GM21723 (cell line): ENCODE results near the gene LRRC47.

Experiments
- ATAC-seq: cut with Tn5 transposase; IDR thresholded peaks from one replicate; pipeline ENCODE4 v1.9.1; 2021; ENCODE audit warnings: mild to moderate bottlenecking, moderate library complexity; ENCODE audit not compliant: unreplicated experiment

Gene LRRC47

DNA sequence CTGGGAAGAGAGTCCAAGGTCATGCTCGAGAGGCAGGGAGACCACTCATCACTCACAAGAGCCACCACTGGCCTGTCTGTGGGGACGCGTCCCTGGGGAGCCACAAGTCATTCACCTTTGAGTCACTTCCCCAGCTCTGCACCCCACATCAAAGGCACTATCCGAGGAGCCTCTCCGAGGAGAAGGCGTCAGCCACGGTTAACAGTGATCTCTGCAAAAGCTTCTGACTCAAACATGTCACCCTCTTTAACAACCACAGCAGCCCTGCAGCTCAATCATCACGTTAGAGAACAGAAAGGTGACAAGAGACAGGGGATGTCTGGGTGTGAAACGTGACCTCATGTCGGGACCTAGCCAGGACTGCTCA, 9.0 kb downstream of the LRRC47 start:
- no peak for ATAC-seq

GRCh38 chr1:3786468-3787348, 9.6 kb downstream of the LRRC47 start:
- no peak for ATAC-seq

DNA sequence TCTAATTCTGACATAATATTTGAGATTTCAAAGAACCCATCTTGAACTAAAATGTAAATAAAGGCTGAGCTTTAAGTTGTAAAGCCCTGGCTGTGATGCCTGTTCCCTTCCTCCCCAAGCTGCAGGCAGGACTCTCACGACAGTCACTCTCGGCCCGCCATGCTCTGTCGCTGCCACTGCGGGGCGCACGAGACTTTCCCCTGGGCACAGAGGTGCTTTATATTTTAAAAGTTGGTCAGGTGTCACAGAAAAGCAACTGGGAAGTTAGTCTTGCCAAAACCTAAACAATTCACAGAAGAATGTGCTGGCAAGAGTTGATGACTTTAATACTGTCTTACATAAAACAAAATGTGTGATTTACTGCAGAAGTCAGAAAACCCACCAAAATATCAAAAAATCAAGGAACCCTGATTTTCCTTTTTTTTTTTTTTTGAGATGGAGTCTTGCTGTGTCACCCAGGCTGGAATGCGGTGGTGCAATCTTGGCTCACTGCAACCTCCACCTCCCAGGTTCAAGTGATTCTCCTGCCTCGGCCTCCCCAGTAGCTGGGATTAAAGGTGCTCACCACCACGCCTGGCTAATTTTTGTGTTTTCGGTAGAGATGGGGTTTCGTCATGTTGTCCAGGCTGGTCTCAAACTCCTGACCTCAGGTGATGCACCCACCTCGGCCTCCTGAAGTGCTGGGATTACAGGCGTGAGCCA, 10.7 kb downstream of the LRRC47 start:
- ATAC-seq: no peak

GRCh38 chr1:3785045-3785444, 11.3 kb downstream of the LRRC47 start:
- ATAC-seq: no peak

- ATAC-seq: no peak
Measured at GRCh38 chr1:3783651-3784474, 12.4 kb downstream of the LRRC47 start.

GRCh38 chr1:3780901-3781300, 15.4 kb downstream of the LRRC47 start:
- no peak for ATAC-seq

DNA sequence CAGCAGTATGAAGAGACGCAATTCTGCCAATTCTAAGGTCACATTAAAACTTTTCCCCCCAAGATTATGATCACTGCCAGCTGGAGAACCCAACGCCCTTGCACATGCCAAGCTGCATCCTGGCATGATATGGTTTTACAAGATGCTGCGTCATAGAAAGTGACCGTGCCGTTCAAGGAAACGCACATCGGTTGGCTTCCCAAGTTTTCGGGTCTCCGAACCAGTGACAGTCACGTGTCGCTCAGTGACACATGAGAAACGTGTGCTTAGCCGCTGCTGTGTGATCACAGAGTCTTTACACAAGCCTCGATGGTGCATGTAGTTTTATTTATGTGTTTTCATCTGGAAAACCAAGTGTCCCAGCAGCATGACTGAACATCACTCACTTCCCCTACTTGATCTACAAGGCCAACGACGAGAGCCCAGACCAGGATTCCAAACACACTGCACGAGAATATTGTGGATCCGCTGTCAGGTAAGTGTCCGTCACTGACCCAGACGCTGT, 16.3 kb downstream of the LRRC47 start:
- ATAC-seq: no peak

DNA sequence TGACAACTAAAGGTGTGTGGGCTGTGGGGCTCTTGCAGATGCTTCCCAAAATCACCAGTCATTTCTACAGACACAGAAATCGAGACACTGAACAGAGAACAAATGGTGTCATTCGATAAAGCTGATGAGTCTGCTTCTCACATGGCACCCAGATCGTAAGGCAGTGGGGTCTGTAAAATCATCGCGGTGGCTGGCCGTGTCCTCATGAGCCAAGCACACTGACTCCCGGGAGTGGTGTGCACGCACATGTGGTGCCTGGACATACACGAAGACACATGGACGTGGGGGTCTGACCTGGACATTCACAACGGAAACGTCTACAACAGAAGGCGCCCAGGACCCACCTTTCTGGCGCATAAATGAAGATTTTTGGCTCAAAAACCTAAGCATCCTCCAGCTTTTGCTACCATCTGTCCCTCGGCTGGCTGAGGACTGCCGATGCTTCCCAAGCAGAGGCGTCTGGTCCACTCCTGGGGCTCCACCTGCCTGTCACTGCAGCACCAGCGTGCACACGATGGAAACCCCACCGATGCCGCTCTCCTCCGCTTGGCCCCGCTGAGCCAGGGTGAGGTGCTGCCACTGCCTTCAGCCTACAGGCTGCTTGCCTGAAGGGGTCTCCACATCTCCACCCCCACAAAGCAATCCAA, 16.9 kb downstream of the LRRC47 start:
- ATAC-seq: no peak

DNA sequence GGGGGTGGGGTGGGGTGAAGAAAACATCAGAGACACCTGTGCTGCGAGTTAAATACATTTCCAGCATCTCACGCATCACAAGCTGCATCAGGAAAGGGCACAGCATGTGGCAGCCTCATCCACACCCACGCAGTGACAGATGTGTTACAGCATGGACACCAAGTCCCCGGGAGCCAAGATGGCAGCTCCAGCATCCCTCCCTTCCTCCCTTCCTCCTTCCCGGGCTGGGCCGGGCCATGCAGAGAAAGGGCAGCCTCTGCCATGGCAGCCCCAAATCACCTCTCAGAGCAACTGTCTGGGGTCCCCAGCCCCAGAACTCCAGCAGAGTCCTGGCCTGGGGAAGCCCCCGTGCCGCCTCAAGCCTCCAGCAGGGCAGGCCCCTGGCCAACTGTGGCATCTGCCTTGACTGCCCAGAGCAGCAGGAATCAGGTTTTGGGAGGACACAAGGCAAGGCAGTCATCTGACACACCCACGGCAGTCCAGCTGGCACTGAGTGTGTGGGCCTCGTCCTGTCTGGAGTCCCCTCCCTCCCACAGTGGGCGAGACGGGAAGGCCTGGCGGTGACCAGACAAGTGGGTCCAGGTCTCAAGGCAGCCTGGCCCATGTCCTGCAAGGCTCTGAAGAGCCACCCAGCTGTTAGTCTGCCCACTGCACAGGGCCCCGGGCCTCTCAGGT, 17.6 kb downstream of the LRRC47 start:
- ATAC-seq: no peak

- no peak for ATAC-seq
Measured at GRCh38 chr1:3777647-3778589, 18.4 kb downstream of the LRRC47 start.

GRCh38 chr1:3777078-3777547, 19.2 kb downstream of the LRRC47 start:
- ATAC-seq: no peak

DNA sequence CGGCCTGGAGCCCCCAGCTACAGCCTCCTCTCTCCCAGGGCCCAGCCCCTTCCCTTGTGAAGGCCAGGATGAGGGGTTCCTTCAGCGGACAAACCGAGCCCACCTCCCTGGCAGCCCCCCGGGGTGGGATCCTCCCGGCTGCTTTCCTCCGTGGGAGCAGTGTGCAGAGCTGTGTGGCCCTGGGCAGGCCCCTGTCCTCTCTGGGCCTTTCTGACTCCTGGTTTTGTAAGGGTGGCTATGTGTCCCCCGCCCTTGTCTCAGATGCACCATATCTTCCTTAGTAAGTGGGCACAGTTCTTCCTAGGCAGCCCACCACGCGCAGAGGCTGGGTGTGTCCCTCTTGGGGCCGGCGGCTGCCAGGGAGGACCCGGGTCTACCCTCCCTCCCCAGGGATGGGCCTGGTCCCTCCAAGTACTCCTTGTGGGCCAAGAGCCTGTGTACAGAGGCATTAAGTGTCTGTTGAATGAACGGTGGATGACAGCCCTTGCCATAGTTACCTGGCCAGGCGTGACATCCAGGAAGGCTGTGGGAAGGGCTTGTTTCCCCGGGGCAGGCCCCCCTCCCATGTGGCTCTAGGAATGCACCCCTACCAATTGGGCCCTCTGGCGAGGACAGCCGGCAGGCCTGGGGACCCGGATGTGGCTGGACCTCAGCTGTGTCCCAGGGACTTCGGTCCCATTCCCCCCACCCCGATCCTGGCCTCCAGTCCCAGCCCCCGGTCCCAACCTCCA, 19.9 kb downstream of the LRRC47 start:
- ATAC-seq: no peak

- no peak for ATAC-seq
Measured at GRCh38 chr1:3775490-3776230, 20.6 kb downstream of the LRRC47 start.

DNA sequence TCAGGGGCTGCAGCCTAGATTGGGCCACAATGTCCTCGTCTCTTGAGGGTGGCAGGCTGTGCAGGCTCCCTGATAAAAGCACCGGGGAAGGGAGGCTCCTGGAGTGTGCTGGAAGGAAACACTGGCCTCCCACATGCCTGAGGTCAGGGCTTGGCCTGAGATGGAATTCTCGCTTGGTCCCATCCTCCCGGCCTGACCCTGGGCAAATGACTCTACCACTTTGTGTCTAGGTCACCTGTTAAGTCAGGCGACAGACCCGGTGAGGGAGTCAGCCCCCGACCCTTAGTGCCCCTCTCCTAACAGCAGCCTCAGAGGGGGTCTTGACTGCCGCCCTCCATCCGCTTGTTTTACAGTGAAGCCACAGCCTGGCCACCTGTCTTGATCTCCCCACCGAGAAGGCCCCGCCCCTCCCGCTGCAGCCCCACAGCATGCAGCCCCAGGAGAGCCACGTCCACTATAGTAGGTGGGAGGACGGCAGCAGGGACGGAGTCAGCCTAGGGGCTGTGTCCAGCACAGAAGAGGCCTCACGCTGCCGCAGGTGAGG, 21.3 kb downstream of the LRRC47 start:
- no peak for ATAC-seq

- no peak for ATAC-seq
Measured at GRCh38 chr1:3774276-3774945, 21.9 kb downstream of the LRRC47 start.

DNA sequence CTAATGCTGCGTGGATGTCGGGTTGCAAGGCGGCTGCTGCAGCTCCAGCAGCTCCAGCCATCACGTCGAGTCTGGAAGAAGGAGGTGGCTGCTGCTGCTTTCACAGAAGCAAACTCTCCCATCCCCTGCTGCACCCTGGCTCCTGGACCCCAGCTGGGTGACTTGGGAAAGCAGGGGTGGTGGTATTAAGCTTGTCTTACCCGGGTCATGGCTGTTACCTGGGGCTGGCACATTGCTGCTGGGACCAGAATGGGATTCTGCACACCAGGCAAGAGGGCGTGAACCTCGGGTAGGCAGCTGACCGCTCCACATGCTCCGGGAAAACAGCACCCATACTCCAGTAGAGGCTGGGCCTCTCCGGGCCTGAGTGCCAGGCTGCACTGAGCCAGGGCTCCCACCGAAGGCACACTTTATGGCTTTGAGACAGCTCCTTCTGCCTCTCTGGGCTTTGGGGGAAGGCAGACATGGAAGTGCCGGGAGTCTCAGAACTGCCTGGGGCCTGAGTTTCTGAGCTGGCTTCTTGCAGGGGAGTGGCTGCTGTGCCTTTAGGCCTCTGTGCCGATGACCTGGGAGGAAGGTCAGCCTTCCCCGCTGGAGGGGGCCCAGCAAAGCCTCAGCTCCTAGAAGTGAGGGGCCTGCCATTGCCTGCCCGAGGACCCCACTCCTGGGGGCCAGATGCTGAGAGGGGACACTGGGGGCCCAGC, 22.6 kb downstream of the LRRC47 start:
- no peak for ATAC-seq
